Tibial nerve (tissue), 4 donors: ENCODE results near the gene RITA1. TPM values are rescaled to one million over a fixed set of nuclear protein-coding genes. Genes with fewer than 3 reads are reported as not detected.

Experiments
- DNase-seq, 2 donors: peaks; one replicate each; pipeline ENCODE4 v3.0.0-alpha.2; 2019; ENCODE audit warnings: low spot score in 2 of 2
- H3K27ac ChIP-seq, 4 donors: fragments of 200-600 bp; sonication (generic) in 3 of 4; one replicate each; pipeline ENCODE4 v1.5.1; 2017 to 2019; ENCODE audit warnings: mild to moderate bottlenecking in 1 of 4
- H3K27me3 ChIP-seq, 2 donors: fragments of 200-600 bp; sonication (generic) in 1 of 2; one replicate each; pipeline versions ENCODE4 v1.5.1 to v1.6.0; 2017 to 2019
- H3K36me3 ChIP-seq, 3 donors: fragments of 200-600 bp; sonication (generic); one replicate each; pipeline ENCODE4 v1.5.1; 2018 to 2019
- H3K4me1 ChIP-seq, 4 donors: fragments of 200-600 bp; sonication (generic) in 3 of 4; one replicate each; pipeline ENCODE4 v1.5.1; 2017 to 2019
- H3K4me3 ChIP-seq, 4 donors: fragments of 200-600 bp; sonication (generic) in 3 of 4; one replicate each; pipeline ENCODE4 v1.5.1; 2017 to 2019; ENCODE audit warnings: mild to moderate bottlenecking in 1 of 4, moderate library complexity in 1 of 4
- H3K9me3 ChIP-seq, 4 donors: fragments of 200-600 bp; sonication (generic) in 3 of 4; one replicate each; pipeline ENCODE4 v1.5.1; 2017 to 2019
- CTCF ChIP-seq, 5 experiments: fragments of 200-600 bp in 3 of 5; fragments of 450-650 bp in 2 of 5; sonication (generic) in 3 of 5; IDR thresholded peaks; one replicate each; pipeline ENCODE4 v1.5.1; 2016 to 2019; ENCODE audit warnings: antibody characterized with exemption in 5 of 5, mild to moderate bottlenecking in 3 of 5, moderate library complexity in 2 of 5
- EP300 ChIP-seq, 2 donors: sonication (generic); formaldehyde crosslinking; IDR thresholded peaks; one replicate each; pipeline ENCODE4 v1.6.1; 2017; ENCODE audit warnings: antibody characterized with exemption in 2 of 2, mild to moderate bottlenecking in 1 of 2
- POLR2A ChIP-seq, 2 donors: fragments of 450-650 bp; IDR thresholded peaks; one replicate each; pipeline ENCODE4 v1.6.1; 2017; ENCODE audit warnings: antibody characterized with exemption in 2 of 2, mild to moderate bottlenecking in 2 of 2, moderate library complexity in 2 of 2
- WGBS, 2 donors: methylation state at CpG; one replicate each; pipeline ENCODE4 v1.1.5; 2018; 5-methylcytosine and 5-hydroxymethylcytosine counted together
- small RNA-seq: library from RNA; depleted of rRNA; stranded (forward); fragments of <200 nt; gene quantifications from one replicate; pipeline ENCODE3, GENCODE V24; 2016
- total RNA-seq, 4 donors: library from RNA; depleted of rRNA; stranded (reverse); fragments of >200 nt; gene quantifications; one replicate each; pipeline ENCODE4 v1.1.0, GENCODE V29; 2016

The RITA1 gene
- total RNA-seq, 4 donors from 2014 or later: 8.3 to 27.5 (median 14.1) TPM

GRCh38 chr12:113239288-113239771 is 53.8 kb downstream of the RITA1 start:
- H3K36me3 ChIP-seq: peaks cover 0 to 24% (median 0%) of the 10 kb centered on the region in 3 donors
- DNase-seq: no peak
- TF ChIP-seq POLR2A (IDR thresholded peaks at IDR 0.05): no peak
- TF ChIP-seq CTCF (IDR thresholded peaks at IDR 0.05): no peak
- no peak for TF ChIP-seq EP300 (IDR thresholded peaks at IDR 0.05)
- no peaks in the 10 kb centered on the region for H3K27me3 ChIP-seq
- peak overlapping the region in 3 of 4 donors; percentile 49 to 69 (median 54) for H3K27ac ChIP-seq
- peaks cover 0 to 87% (median 49%) of the 10 kb centered on the region in 4 donors for H3K4me1 ChIP-seq
- WGBS, 2 donors: 63 to 65% methylated on average over 3 of the region's 3 CpGs
- H3K4me3 ChIP-seq: no peak overlapping the region
- no peaks in the 10 kb centered on the region for H3K9me3 ChIP-seq

- peaks cover 0 to 20% (median 0%) of the 10 kb centered on the region in 3 donors for H3K36me3 ChIP-seq
- peak overlapping the region in 3 of 4 donors; percentile 49 to 69 (median 54) for H3K27ac ChIP-seq
- no peak for DNase-seq
- H3K4me1 ChIP-seq: peaks cover 0 to 93% (median 55%) of the 10 kb centered on the region in 4 donors
- no peaks in the 10 kb centered on the region for H3K27me3 ChIP-seq
- 38 to 49% methylated on average over 12 of the region's 12 CpGs for WGBS, 2 donors
- H3K4me3 ChIP-seq: no peak overlapping the region
- TF ChIP-seq EP300 (IDR thresholded peaks at IDR 0.05) (no peak), CTCF (IDR thresholded peaks at IDR 0.05) (no peak), POLR2A (IDR thresholded peaks at IDR 0.05) (no peak)
- no peaks in the 10 kb centered on the region for H3K9me3 ChIP-seq
These were observed 54.4 kb downstream of the RITA1 start for GRCh38 chr12:113239811-113240331.

GRCh38 chr12:113240395-113240794 is 54.9 kb downstream of the RITA1 start:
- Histone ChIP-seq H3K9me3 (no peaks in the 10 kb centered on the region), H3K36me3 (peaks cover 0 to 19% (median 0%) of the 10 kb centered on the region in 3 donors), H3K4me3 (no peak overlapping the region), H3K27me3 (no peaks in the 10 kb centered on the region), H3K27ac (peak overlapping the region in 2 of 4 donors; percentile 72 to 75), H3K4me1 (peaks cover 0 to 96% (median 58%) of the 10 kb centered on the region in 4 donors)
- no peak for TF ChIP-seq CTCF (IDR thresholded peaks at IDR 0.05)
- TF ChIP-seq POLR2A (IDR thresholded peaks at IDR 0.05): no peak
- no peak for TF ChIP-seq EP300 (IDR thresholded peaks at IDR 0.05)
- 83 to 95% methylated on average over 3 of the region's 3 CpGs for whole genome bisulfite sequencing, 2 donors
- DNase-seq: no peak

- H3K4me1 ChIP-seq: peaks cover 0 to 96% (median 67%) of the 10 kb centered on the region in 4 donors
These were observed 55.9 kb downstream of the RITA1 start for GRCh38 chr12:113241191-113242025.

More at GRCh38 chr12:113241191-113242025, 55.9 kb downstream of the RITA1 start:
- DNase-seq: peak; percentile 48 to 57
- Histone ChIP-seq H3K36me3 (peaks cover 0 to 9% (median 0%) of the 10 kb centered on the region in 3 donors), H3K27me3 (no peaks in the 10 kb centered on the region), H3K27ac (peak overlapping the region; percentile 23 to 83 (median 74)), H3K4me3 (no peak overlapping the region), H3K9me3 (no peaks in the 10 kb centered on the region)
- 54 to 59% methylated on average over 14 of the region's 14 CpGs for WGBS, 2 donors
- TF ChIP-seq POLR2A (IDR thresholded peaks at IDR 0.05) (no peak), CTCF (IDR thresholded peaks at IDR 0.05) (no peak), EP300 (IDR thresholded peaks at IDR 0.05) (no peak)

Small RNA genes lying within 50 kb of the gene (small RNA-seq; reads per million reads assigned to genes)
- gene MIR7106 (not detected), gene RF00019 (not detected)

Other genes with a start within 250 kb of the RITA1 start
- gene OAS3, start 247.2 kb upstream of the RITA1 start, total RNA-seq: 10 to 100 TPM in 2 of 4 donors, 1 to 10 TPM in 2; 5.7 to 16.5 (median 11.3) TPM
- gene OAS2, start 207.2 kb upstream of the RITA1 start, total RNA-seq: 10 to 100 TPM in 1 of 4 donors, 1 to 10 TPM in 3; 3.1 to 28.4 (median 6.3) TPM
- 10 to 100 TPM; 17.3 to 38.1 (median 25.4) TPM for gene DTX1, start 129.0 kb upstream of the RITA1 start, total RNA-seq
- 1 to 10 TPM in 3 of 4 donors, under 1 TPM in 1; 0.87 to 5.2 (median 3.3) TPM for gene RASAL1, start 50.0 kb upstream of the RITA1 start, total RNA-seq
- gene CFAP73, start 36.0 kb upstream of the RITA1 start, total RNA-seq: not detected
- gene DDX54, start 243 bp upstream of the RITA1 start, total RNA-seq: 100 to 1,000 TPM in 1 of 4 donors, 10 to 100 TPM in 3; 49.4 to 105 (median 83.0) TPM
- 10 to 100 TPM; 62.7 to 77.6 (median 69.8) TPM for gene TPCN1, start 35.7 kb downstream of the RITA1 start, total RNA-seq
- gene SLC8B1, start 149.4 kb downstream of the RITA1 start, total RNA-seq: 10 to 100 TPM; 52.0 to 73.5 (median 61.2) TPM
- gene PLBD2, start 172.9 kb downstream of the RITA1 start, total RNA-seq: 10 to 100 TPM; 36.5 to 57.9 (median 44.7) TPM
- under 1 TPM in 1 of 4 donors, not detected in 3; 0.90 TPM for gene SDS, start 218.2 kb downstream of the RITA1 start, total RNA-seq
- 1 to 10 TPM; 1.9 to 3.0 (median 2.3) TPM for gene SDSL, start 236.7 kb downstream of the RITA1 start, total RNA-seq